GM21367 (cell line): Measurements from ENCODE around the gene ATG16L1.
A peak's percentile ranks its signal among the peaks of the same experiment; 100 is the strongest.
"Not testable (repeated sequence)": the region's sequence is repeated elsewhere in the genome, so short reads cannot be mapped to it uniquely, and the experiment has no call there.

Experiments
- ATAC-seq: cut with Tn5 transposase; IDR thresholded peaks from one replicate; pipeline ENCODE4 v1.9.1; 2021; ENCODE audit not compliant: unreplicated experiment

ATG16L1 gene

GRCh38 chr2:233328922-233329321 lies 77.4 kb downstream of the ATG16L1 start:
- ATAC-seq, result no peak

- ATAC-seq, result no peak
Measured at GRCh38 chr2:233329489-233330135, 78.1 kb downstream of the ATG16L1 start.

GRCh38 chr2:233331536-233331935 lies 80.1 kb downstream of the ATG16L1 start:
- ATAC-seq, result peak; percentile 83

GRCh38 chr2:233332125-233332524 lies 80.7 kb downstream of the ATG16L1 start:
- ATAC-seq, result no peak

GRCh38 chr2:233334915-233335314 lies 83.4 kb downstream of the ATG16L1 start:
- ATAC-seq, result no peak

GRCh38 chr2:233336091-233336490 lies 84.6 kb downstream of the ATG16L1 start:
- ATAC-seq, result not testable (repeated sequence)

- ATAC-seq, result no peak
Measured at GRCh38 chr2:233336541-233336940, 85.1 kb downstream of the ATG16L1 start.

GRCh38 chr2:233338046-233338445 lies 86.6 kb downstream of the ATG16L1 start:
- no peak for ATAC-seq

GRCh38 chr2:233338812-233339368 lies 87.4 kb downstream of the ATG16L1 start:
- no peak for ATAC-seq

GRCh38 chr2:233339427-233339826 lies 88.0 kb downstream of the ATG16L1 start:
- no peak for ATAC-seq

- ATAC-seq, result no peak
Measured at GRCh38 chr2:233341296-233341695, 89.8 kb downstream of the ATG16L1 start.

- ATAC-seq, result no peak
Measured at GRCh38 chr2:233342301-233342700, 90.8 kb downstream of the ATG16L1 start.

GRCh38 chr2:233343171-233343705 lies 91.8 kb downstream of the ATG16L1 start:
- ATAC-seq, result no peak
